OCI-LY1 (cell line): Measurements from ENCODE around the gene IL17RD.

ENCODE experiments used
- H2AFZ ChIP-seq: fragments of 200-600 bp; sonication (generic), shearing (Covaris generic); 2 replicates; pipeline ENCODE4 v1.6.0; 2014; ENCODE audit warnings: antibody characterized with exemption, mild to moderate bottlenecking, low read length
- H3F3A ChIP-seq: fragments of 200-600 bp; sonication (generic), shearing (Covaris generic); 2 replicates; pipeline ENCODE4 v1.6.0; 2014; ENCODE audit warnings: mild to moderate bottlenecking, antibody characterized with exemption, low read length, moderate library complexity; ENCODE audit not compliant: insufficient read depth
- H3K27ac ChIP-seq: fragments of 200-600 bp; sonication (generic); 2 replicates; pipeline ENCODE4 v1.5.1; 2014; ENCODE audit warnings: low read length, mixed run types, mild to moderate bottlenecking, low read depth; ENCODE audit not compliant: poor library complexity, severe bottlenecking
- H3K27me3 ChIP-seq: fragments of 200-600 bp; sonication (generic); 2 replicates; pipeline ENCODE4 v1.6.0; 2014; ENCODE audit warnings: antibody characterized with exemption, mild to moderate bottlenecking, low read length, moderate library complexity; ENCODE audit not compliant: insufficient read depth
- H3K36me3 ChIP-seq: fragments of 200-600 bp; sonication (generic); 2 replicates; pipeline ENCODE4 v1.6.1; 2014; ENCODE audit warnings: mild to moderate bottlenecking, antibody characterized with exemption, low read length, moderate library complexity, mixed read lengths; ENCODE audit not compliant: insufficient read depth
- H3K4me1 ChIP-seq: fragments of 200-600 bp; sonication (generic); 2 replicates; pipeline ENCODE4 v1.5.1; 2014; ENCODE audit warnings: mild to moderate bottlenecking, low read length, moderate library complexity; ENCODE audit not compliant: insufficient read depth, severe bottlenecking
- H3K4me2 ChIP-seq: fragments of 200-600 bp; sonication (generic), shearing (Covaris generic); 2 replicates; pipeline ENCODE4 v1.6.1; 2014; ENCODE audit warnings: low read length
- H3K4me3 ChIP-seq: fragments of 200-600 bp; sonication (generic); 2 replicates; pipeline ENCODE4 v1.5.1; 2014; ENCODE audit warnings: low read length, low read depth, mild to moderate bottlenecking, mixed read lengths; ENCODE audit not compliant: poor library complexity, severe bottlenecking
- H3K79me2 ChIP-seq: fragments of 200-600 bp; shearing (Covaris generic); 2 replicates; pipeline ENCODE4 v1.6.1; 2016; ENCODE audit warnings: mixed run types, low read length, mixed read lengths; ENCODE audit not compliant: insufficient read depth
- H3K9ac ChIP-seq: fragments of 200-600 bp; sonication (generic), shearing (Covaris generic); 2 replicates; pipeline ENCODE4 v1.6.1; 2014; ENCODE audit warnings: mild to moderate bottlenecking, low read length, mixed read lengths
- H3K9me2 ChIP-seq: fragments of 200-600 bp; sonication (generic), shearing (Covaris generic); 2 replicates; pipeline ENCODE4 v1.6.1; 2014; ENCODE audit warnings: low read depth, mild to moderate bottlenecking, low read length, mixed read lengths
- H3K9me3 ChIP-seq: fragments of 200-600 bp; shearing (Covaris generic); 2 replicates; pipeline ENCODE4 v1.6.1; 2014; ENCODE audit warnings: low read length, mixed read lengths
- H4K20me1 ChIP-seq: fragments of 200-600 bp; sonication (generic), shearing (Covaris generic); 2 replicates; pipeline ENCODE4 v1.6.0; 2016; ENCODE audit warnings: mild to moderate bottlenecking, low read length; ENCODE audit not compliant: insufficient read depth
- EZH2 ChIP-seq: fragments of 200-600 bp; sonication (generic), shearing (Covaris generic); IDR thresholded peaks from 2 replicates; pipeline ENCODE4 v1.8.0; 2017; ENCODE audit warnings: borderline replicate concordance, mixed run types, mild to moderate bottlenecking, antibody characterized with exemption, low read length, moderate library complexity, mixed read lengths
- TF ChIP-seq, protein P1 (sequence below): fragments of 200-600 bp; sonication (generic), shearing (Covaris generic); IDR thresholded peaks from 2 replicates; pipeline ENCODE4 v1.5.1; 2017; ENCODE audit warnings: mild to moderate bottlenecking, antibody characterized with exemption, low read length, moderate library complexity, mixed read lengths

The IL17RD gene

DNA sequence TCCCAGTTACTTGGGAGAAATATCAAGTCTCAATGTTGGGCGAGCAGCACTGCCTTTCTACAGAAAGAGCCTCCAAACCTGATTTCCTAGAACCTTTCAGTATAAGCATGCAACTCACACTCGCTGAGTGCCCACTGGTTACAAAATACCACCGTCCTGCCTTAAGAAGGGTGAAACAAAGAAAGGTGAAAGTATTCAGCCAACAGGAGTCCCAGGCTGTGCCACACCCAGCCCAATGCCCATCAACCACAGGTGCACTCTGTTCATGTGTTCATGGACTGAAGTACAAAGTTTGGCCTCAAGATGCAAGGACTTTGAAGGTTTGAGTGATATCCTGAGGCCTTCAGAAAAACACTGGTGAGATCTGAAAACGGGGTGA lies 34.0 kb downstream of the IL17RD start:
- Histone ChIP-seq H3K9ac (no peak overlapping the region), H2AFZ (no peak overlapping the region), H3K27me3 (no peaks in the 10 kb centered on the region), H3K9me2 (no peaks in the 10 kb centered on the region), H4K20me1 (no peaks in the 10 kb centered on the region), H3K27ac (no peak overlapping the region), H3K4me3 (no peak overlapping the region), H3F3A (no peaks in the 10 kb centered on the region), H3K36me3 (no peaks in the 10 kb centered on the region), H3K79me2 (no peaks in the 10 kb centered on the region), H3K9me3 (no peaks in the 10 kb centered on the region), H3K4me1 (peaks cover 8% of the 10 kb centered on the region), H3K4me2 (no peak overlapping the region)
- TF ChIP-seq EZH2, result no peak
- TF ChIP-seq, protein P1, sequence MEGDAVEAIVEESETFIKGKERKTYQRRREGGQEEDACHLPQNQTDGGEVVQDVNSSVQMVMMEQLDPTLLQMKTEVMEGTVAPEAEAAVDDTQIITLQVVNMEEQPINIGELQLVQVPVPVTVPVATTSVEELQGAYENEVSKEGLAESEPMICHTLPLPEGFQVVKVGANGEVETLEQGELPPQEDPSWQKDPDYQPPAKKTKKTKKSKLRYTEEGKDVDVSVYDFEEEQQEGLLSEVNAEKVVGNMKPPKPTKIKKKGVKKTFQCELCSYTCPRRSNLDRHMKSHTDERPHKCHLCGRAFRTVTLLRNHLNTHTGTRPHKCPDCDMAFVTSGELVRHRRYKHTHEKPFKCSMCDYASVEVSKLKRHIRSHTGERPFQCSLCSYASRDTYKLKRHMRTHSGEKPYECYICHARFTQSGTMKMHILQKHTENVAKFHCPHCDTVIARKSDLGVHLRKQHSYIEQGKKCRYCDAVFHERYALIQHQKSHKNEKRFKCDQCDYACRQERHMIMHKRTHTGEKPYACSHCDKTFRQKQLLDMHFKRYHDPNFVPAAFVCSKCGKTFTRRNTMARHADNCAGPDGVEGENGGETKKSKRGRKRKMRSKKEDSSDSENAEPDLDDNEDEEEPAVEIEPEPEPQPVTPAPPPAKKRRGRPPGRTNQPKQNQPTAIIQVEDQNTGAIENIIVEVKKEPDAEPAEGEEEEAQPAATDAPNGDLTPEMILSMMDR, result no peak

DNA sequence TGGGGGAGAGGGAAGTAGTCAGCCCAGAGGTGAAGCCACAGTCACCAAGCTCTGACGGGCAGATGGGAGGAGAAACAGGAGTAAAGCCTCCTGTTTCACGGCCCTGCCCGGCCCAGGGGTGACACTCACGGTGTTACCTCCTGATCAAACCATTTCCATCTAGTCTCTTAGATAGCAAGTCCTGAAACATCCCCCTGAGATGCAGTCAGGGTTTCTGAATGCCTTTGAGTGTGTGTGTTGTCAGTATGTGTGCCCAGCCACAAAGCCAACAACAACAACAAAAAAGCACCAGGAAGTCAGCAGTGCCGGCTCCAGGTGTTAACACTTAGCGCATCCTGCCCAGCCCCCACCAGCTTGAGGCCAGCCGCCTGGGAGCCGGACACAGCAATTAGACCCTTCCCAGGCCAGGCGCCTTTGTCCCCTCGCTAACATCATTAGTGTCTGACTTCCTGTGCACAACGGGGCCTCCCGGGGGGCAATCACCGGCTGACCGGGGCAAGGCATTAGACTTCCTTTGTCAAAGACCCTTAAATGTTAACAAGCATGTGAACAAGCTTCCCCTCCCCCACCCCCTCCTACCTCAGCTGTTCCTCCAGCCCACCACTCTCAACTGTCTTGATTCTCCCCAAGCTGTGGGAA lies 34.5 kb downstream of the IL17RD start:
- H3K9me2 ChIP-seq, result no peaks in the 10 kb centered on the region
- TF ChIP-seq, protein P1, result no peak
- no peak for TF ChIP-seq EZH2
- H3F3A ChIP-seq, result no peaks in the 10 kb centered on the region
- no peak overlapping the region for H2AFZ ChIP-seq
- peak overlapping the region; percentile 33; the same call in 1 of the 2 replicates for H3K4me2 ChIP-seq
- no peaks in the 10 kb centered on the region for H3K79me2 ChIP-seq
- no peaks in the 10 kb centered on the region for H3K9me3 ChIP-seq
- no peak overlapping the region for H3K4me3 ChIP-seq
- H3K27me3 ChIP-seq, result no peaks in the 10 kb centered on the region
- H3K9ac ChIP-seq, result no peak overlapping the region
- no peak overlapping the region for H3K27ac ChIP-seq
- no peaks in the 10 kb centered on the region for H4K20me1 ChIP-seq
- no peaks in the 10 kb centered on the region for H3K36me3 ChIP-seq
- H3K4me1 ChIP-seq, result peaks cover 8% of the 10 kb centered on the region

DNA sequence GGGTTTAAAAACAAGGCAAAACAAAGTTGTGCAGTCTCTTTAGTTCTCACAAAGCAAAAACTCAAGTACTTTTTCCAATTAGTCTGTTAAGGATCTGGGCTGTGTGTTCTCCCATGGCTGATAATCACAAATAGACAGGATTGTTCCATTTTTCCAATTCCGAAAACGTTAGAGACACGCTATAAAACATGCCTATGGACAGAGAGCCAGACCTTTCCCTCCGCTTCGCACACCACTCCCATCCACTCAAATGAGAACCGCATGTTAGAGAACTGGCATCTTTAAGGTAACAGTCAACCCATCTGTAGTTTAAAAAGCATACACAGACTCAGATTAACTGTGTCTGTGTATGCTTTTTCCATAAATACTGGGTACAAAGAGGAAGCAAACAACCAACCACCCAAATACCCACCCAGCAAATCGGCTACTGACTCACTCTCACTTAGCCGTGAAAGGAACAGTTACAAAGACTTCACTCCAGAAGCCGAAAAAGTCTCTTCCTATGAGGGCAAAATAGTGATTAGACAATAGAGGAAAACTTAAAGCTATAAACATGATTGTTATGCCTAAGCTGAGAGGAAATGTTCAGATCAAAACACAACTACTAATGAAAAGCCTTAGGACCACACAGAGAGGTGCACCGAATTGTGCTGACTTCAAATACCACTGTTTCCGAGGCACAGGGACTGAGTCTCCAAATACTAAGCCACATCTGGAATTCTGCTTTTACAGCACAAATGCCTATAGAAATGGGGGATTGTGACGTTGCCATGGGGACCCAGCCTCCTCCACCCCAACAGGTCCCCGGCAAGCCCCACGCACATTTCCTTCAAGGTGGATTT lies 36.1 kb downstream of the IL17RD start:
- no peaks in the 10 kb centered on the region for H3K27me3 ChIP-seq
- H2AFZ ChIP-seq, result no peak overlapping the region
- no peaks in the 10 kb centered on the region for H3K36me3 ChIP-seq
- H3K79me2 ChIP-seq, result no peaks in the 10 kb centered on the region
- H3K9me2 ChIP-seq, result no peaks in the 10 kb centered on the region
- no peaks in the 10 kb centered on the region for H3F3A ChIP-seq
- H3K9me3 ChIP-seq, result no peaks in the 10 kb centered on the region
- no peak overlapping the region for H3K9ac ChIP-seq
- TF ChIP-seq EZH2, result no peak
- no peak overlapping the region for H3K27ac ChIP-seq
- H4K20me1 ChIP-seq, result no peaks in the 10 kb centered on the region
- peaks cover 8% of the 10 kb centered on the region for H3K4me1 ChIP-seq
- no peak overlapping the region for H3K4me2 ChIP-seq
- H3K4me3 ChIP-seq, result no peak overlapping the region
